Measurements from ENCODE around the gene DCC. TPM values are rescaled to one million over a fixed set of nuclear protein-coding genes. Genes with fewer than 3 reads are reported as not detected.

DCC gene
- total and polyA plus RNA-seq, 9 of the 15 experiments (the other 6 are each of a cell fraction or from before 2014, with no cell fraction given), result not detected

- no peaks in the 10 kb centered on the region for H4K20me1 ChIP-seq (replicated peaks; ENCODE audit: control insufficient read depth, insufficient read depth, low read length)
- H3K4me2 ChIP-seq (ENCODE audit: insufficient read depth, low read length), result no peak overlapping the region
- H3K4me1 ChIP-seq (replicated peaks in 1 of 2; ENCODE audit: control insufficient read depth in 2 of 2, insufficient read depth in 2 of 2, low read length in 2 of 2), result no peaks in the 10 kb centered on the region
- FAIRE-seq, result no peak
- intact Hi-C loops (cut with micrococcal nuclease), result no loop called here
- no peaks in the 10 kb centered on the region for H3K27me3 ChIP-seq (ENCODE audit: control insufficient read depth in 2 of 2, insufficient read depth in 2 of 2, low read length in 2 of 2)
- H3K9me3 ChIP-seq (replicated peaks; ENCODE audit: control insufficient read depth, insufficient read depth, low read depth, low read length), result no peaks in the 10 kb centered on the region
- no TSS peak for BruUV-seq (replicated peaks)
- no peaks in the 10 kb centered on the region for H3K9me1 ChIP-seq (ENCODE audit: control insufficient read depth, insufficient read depth, low read length)
- WGBS (ENCODE audit: insufficient coverage, low coverage, missing lambda C conversion rate), result 0% methylated on average over 1 of the region's 1 CpG
- no peak overlapping the region for H2AFZ ChIP-seq (ENCODE audit: low read depth, low read length)
- in situ Hi-C loops (cut with MboI), result no loop called here
- H3K36me3 ChIP-seq (ENCODE audit: control insufficient read depth, insufficient read depth, low read length), result no peaks in the 10 kb centered on the region
- H3K79me2 ChIP-seq (ENCODE audit: control insufficient read depth, insufficient read depth, low read length), result no peaks in the 10 kb centered on the region
- POLR2A ChIA-PET, result no interaction called here
- no peak for DNase-seq (ENCODE audit: extremely low read depth in 1 of 4, low spot score in 3 of 4)
- CTCF ChIA-PET (ENCODE audit: low intra/inter-chr PET ratio), result no interaction called here
- TF ChIP-seq, protein P1, sequence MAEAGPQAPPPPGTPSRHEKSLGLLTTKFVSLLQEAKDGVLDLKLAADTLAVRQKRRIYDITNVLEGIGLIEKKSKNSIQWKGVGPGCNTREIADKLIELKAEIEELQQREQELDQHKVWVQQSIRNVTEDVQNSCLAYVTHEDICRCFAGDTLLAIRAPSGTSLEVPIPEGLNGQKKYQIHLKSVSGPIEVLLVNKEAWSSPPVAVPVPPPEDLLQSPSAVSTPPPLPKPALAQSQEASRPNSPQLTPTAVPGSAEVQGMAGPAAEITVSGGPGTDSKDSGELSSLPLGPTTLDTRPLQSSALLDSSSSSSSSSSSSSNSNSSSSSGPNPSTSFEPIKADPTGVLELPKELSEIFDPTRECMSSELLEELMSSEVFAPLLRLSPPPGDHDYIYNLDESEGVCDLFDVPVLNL (CRISPR knock-in tag; IDR thresholded peaks at IDR 0.05; ENCODE audit: low read depth), result no peak
- TF ChIP-seq, protein P2, sequence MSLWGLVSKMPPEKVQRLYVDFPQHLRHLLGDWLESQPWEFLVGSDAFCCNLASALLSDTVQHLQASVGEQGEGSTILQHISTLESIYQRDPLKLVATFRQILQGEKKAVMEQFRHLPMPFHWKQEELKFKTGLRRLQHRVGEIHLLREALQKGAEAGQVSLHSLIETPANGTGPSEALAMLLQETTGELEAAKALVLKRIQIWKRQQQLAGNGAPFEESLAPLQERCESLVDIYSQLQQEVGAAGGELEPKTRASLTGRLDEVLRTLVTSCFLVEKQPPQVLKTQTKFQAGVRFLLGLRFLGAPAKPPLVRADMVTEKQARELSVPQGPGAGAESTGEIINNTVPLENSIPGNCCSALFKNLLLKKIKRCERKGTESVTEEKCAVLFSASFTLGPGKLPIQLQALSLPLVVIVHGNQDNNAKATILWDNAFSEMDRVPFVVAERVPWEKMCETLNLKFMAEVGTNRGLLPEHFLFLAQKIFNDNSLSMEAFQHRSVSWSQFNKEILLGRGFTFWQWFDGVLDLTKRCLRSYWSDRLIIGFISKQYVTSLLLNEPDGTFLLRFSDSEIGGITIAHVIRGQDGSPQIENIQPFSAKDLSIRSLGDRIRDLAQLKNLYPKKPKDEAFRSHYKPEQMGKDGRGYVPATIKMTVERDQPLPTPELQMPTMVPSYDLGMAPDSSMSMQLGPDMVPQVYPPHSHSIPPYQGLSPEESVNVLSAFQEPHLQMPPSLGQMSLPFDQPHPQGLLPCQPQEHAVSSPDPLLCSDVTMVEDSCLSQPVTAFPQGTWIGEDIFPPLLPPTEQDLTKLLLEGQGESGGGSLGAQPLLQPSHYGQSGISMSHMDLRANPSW (CRISPR knock-in tag; IDR thresholded peaks at IDR 0.05), result no peak
- no peak for TF ChIP-seq HOMEZ (CRISPR knock-in tag; IDR thresholded peaks at IDR 0.05)
- TF ChIP-seq, protein P3, sequence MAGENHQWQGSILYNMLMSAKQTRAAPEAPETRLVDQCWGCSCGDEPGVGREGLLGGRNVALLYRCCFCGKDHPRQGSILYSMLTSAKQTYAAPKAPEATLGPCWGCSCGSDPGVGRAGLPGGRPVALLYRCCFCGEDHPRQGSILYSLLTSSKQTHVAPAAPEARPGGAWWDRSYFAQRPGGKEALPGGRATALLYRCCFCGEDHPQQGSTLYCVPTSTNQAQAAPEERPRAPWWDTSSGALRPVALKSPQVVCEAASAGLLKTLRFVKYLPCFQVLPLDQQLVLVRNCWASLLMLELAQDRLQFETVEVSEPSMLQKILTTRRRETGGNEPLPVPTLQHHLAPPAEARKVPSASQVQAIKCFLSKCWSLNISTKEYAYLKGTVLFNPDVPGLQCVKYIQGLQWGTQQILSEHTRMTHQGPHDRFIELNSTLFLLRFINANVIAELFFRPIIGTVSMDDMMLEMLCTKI (IDR thresholded peaks at IDR 0.05; ENCODE audit: partially characterized antibody), result no peak
- no peak for TF ChIP-seq CGGBP1 (CRISPR knock-in tag; IDR thresholded peaks at IDR 0.05)
- no peak overlapping the region for H3K9ac ChIP-seq (ENCODE audit: insufficient read depth in 1 of 2, low read depth in 2 of 2, low read length in 2 of 2)
- no peak for ATAC-seq
- no peak overlapping the region for H3K4me3 ChIP-seq
- H3K27ac ChIP-seq (ENCODE audit: extremely low read depth, low read depth, low read length), result no peak overlapping the region
Observed at GRCh38 chr18:52334896-52335295, 5.1 kb upstream of the DCC start.

Measured in K562 (cell line).